NCI-H524 treated with DMSO at 0.1 percent for 48 hours (cell line): ENCODE measurements around the gene LRRC4B.
"Not testable (repeated sequence)": the region's sequence is repeated elsewhere in the genome, so short reads cannot be mapped to it uniquely, and the experiment has no call there.

Source experiments
- DNase-seq: peaks from one replicate; lab custom pipeline; 2025; lab: John Stamatoyannopoulos, UW

The LRRC4B gene, protein sequence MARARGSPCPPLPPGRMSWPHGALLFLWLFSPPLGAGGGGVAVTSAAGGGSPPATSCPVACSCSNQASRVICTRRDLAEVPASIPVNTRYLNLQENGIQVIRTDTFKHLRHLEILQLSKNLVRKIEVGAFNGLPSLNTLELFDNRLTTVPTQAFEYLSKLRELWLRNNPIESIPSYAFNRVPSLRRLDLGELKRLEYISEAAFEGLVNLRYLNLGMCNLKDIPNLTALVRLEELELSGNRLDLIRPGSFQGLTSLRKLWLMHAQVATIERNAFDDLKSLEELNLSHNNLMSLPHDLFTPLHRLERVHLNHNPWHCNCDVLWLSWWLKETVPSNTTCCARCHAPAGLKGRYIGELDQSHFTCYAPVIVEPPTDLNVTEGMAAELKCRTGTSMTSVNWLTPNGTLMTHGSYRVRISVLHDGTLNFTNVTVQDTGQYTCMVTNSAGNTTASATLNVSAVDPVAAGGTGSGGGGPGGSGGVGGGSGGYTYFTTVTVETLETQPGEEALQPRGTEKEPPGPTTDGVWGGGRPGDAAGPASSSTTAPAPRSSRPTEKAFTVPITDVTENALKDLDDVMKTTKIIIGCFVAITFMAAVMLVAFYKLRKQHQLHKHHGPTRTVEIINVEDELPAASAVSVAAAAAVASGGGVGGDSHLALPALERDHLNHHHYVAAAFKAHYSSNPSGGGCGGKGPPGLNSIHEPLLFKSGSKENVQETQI

DNA sequence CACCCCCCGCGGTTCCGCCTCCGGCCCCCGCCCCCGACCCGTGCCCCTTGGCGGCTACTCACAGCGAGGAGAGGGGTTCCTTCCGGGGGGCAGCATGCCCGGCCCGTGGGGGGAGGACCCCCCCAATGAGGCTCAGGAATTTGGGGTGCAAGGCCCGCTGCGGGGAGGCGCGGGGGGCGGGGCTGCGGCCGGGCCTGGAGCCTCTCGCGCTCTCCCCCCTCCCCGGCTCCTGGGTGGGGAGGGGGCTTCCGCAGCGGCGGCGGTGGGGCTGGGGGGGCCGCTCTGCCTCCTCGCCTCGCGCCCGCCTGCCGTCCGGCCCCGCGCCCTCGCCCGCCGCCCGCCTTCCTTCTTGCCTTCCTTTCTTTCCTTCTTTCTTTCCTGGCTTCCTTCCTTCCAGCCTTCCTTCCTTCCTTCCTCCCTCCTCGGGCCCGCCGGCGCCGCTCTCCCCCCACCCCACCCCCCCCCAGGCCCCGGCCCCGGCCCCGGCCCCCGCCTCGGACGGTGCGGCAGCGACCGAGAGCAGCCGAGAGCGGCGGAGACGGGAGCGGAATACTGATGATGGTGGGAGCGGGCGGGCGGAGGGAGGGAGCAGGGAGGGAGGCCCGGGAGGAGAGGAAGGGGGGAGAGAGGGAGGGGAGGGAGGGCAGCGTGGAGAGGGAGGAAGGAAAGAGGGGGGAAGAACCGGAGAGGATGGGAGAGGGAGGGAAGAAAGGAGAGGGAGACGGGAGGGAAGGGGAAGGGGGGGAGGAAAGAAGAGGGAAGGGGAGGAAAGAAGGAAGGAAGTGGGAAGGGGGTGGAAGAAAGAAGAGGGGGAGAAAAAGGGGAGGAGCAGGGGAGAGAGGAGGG lies at the start of gene LRRC4B:
LRRC4B (minus strand) TSS at position 554 of the 846 bp plus-strand sequence. CDS start 19,597 bp downstream, outside the sequence.
- DNase-seq = no peak

DNA sequence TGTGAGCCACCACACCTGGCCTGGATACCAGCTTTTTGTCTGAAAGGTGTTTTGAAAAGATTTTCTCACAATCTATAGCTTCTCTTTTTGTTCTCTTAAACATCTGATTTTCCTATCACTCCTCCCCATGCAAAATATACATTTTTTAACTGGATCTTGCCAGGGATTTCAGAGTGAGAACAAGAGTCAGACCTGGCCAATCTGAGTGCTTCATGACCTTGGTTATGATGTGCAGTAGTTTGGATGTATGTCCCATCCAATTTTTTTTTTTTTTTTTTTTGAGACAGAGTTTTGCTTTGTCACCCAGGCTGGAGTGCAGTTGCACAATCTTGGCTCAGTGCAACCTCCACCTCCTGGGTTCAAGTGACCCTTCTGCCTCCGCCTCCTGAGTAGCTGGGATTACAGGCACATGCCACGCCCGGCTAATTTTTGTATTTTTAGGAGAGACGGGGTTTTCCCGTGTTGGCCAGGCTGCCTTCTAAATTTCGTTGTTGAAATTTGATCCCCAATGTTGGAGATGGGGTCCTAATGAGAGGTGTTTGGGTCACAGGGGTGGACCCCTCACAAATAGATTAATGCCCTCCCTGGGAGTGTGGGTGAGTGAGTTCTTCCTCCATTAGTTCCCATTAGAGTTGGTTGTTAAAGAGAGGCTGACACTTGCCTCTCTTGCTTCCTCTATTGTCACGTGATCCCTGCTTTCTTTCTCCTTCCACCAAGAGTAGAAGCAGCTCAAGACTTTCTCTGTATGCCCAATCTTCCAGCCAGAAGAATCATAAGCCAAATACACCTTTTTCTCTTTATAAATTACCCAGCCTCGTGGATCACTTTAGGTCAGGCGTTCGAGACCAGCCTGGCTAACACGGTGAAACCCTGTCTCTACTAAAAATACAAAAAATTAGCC lies 44.5 kb upstream of the LRRC4B start:
- not testable (repeated sequence) for DNase-seq

DNA sequence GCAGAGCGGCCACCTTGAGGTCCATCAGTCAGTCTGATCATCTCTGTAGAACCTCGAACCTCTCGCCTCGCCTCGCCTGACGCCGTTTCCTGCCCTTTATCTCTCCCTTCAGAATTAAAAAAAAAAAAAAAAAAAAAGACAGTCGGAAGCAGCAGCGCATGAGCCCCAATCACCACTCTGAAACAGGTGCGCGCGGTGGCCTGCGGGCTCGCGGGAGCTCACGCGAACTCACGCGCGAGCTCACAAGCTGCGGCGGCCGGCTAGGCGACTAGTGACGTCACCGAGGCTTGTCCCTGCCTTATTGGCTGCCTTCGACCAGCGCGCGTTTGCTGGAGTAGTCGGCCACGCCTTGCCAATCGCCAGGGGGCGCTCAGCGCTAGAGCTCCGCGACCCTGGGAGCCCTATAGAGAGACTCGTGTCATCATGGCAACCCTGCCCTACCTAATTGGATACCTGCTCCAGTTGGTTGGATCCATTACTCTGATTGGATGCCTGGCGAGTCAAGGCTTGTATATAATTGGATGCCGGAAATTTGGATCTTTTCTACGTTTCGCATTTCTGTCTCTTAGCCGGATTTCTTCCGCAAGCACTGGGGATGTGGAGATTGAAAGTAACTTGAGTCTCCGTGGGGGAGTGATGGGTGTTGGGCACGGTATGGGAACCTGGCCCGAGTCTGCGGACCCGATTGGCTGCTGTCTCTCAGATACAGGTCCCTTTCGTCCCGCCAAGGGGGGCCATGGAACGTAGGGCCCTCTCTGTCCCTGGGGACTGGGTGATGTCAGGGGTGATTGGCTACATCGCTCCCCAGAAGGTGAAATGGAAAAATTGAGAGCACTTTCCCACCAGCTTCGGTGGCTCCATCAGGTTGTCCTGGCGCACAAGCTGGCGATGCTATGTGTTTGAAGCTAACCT lies 39.9 kb upstream of the LRRC4B start:
- DNase-seq = peak; percentile 8

DNA sequence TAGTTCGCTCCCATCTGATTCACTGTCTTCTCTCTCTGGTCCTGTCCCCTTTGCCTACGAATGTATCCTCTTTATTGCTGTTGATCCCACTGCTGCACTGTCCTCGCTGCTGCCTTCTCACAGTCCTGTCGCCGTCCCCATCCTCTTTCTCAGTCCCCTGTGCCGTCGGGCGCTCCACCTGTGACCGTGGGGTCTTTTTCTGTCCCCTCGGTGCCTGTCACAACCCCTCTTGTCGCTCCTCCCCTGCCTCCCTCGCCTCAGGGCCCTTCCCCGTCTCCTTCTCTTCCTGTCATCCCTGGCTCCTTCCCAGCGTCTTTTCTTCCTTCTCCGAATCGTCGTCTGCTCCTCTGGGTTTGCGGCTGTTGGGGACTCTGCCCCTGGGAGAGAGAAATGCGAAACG lies 39.2 kb upstream of the LRRC4B start:
- no peak for DNase-seq

DNA sequence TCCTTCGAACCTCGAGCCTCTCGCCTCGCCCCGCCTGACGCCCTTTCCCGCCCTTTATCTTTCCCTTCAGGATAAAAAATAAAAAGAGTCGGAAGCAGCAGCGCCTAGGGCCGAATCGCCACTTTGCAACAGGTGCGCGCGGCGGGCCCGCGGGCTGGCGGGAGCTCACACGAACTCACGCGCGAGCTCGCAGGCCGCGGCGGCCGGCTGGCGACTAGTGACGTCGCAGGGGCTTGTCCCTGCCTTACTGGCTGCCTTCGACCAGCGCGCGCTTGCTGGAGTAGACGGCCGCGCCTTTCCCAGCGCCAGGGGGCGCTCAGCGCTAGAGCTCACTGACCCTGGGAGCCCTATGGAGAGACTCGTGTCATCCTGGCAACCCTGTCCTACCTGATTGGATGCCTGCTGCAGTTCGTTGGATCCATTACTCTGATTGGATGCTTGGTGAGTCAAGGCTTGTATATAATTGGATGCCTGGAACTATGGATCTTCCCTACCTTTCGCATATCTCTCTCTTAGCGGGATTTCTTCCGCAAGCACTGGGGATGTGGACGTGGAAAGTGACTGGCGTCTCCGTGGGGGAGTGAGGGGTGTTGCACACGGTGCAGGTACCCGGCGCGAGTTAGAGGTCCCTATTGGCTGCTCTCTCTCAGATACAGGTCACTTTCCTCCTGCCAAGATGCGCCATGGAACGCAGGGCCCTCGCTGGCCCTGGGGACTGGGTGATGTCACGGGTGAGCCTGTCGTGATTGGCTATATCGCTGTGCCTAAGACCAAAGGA lies 38.0 kb upstream of the LRRC4B start:
- DNase-seq = not testable (repeated sequence)

DNA sequence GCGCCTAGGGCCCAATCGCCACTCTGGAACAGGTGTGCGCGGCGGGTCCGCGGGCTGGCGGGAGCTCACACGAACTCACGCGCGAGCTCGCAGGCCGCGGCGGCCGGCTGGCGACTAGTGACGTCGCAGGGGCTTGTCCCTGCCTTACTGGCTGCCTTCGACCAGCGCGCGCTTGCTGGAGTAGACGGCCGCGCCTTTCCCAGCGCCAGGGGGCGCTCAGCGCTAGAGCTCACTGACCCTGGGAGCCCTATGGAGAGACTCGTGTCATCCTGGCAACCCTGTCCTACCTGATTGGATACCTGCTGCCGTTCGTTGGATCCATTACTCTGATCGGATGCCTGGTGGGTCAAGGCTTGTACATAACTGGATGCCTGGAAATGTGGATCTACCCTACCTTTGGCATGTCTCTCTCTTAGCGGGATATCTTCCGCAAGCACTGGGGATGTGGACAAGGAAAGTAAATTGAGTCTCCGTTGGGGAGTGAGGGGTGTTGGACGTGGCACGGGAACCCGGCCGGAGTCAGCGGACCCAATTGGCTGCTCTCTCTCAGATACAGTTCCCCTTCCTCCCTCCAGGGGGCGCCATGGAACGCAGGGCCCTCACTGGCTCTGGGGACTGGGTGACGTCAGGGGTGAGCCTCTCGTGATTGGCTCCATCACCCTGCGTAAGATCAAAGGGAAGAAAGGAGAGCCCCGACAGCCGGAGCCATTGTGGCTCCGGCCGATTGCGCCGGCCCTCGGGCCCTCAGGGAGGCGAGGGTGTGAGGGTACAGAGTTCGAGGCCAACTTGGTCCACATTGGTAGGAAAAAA lies 36.2 kb upstream of the LRRC4B start:
- not testable (repeated sequence) for DNase-seq

DNA sequence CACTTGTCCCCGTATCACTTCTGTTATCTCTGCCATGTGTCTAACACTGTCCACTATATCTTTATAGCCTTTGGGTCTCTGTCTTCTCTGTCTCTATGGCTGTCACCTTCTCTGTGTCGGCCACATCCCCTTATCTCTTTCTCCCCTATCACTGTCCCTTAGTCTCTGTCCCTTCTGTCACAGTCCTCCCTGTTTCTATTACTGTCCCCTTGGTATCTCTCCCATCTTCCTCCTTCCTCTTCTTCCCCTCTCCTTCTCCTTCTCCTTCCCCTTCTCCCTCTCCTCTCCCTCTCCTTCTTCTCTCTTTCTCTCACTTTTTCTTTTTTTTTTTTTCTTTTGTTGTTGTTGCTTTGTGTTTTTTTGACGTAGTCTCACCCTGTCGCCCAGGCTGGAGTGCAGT lies 34.7 kb upstream of the LRRC4B start:
- no peak for DNase-seq

DNA sequence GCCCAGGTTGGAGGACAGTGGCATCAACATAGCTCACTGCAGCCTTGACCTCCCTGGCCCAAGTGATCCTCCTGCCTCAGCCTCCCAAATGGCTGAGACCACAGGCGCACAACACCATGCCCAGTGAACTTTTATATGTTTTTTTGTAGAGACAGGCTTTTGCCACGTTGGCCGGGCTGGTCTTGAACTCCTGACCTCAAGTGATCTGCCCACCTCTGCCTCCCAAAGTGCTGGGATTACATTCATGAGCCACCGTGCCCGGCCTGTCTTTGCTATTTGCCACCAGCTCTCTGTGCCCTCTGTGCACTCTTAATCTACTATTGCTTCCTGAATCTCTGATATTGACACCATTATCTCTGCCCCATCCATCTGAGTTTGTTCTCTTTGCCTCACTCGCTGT lies 34.3 kb upstream of the LRRC4B start:
- no peak for DNase-seq

DNA sequence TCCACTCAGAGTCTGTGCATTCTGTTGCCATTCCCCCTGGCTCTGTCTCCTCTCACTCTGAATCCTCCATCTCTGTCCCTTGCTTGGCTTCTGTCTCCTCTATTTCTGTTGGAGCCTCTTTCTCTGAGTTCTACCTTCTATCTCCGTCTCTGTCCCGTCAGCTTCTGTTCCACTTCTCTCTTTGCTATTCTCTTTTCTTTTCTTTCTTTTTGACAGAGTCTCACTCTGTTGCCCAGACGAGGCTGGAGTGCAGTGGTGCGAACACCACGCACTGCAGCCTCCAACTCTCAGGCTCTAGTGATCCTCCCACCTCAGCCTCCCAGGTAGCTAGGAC lies 33.8 kb upstream of the LRRC4B start:
- no peak for DNase-seq

DNA sequence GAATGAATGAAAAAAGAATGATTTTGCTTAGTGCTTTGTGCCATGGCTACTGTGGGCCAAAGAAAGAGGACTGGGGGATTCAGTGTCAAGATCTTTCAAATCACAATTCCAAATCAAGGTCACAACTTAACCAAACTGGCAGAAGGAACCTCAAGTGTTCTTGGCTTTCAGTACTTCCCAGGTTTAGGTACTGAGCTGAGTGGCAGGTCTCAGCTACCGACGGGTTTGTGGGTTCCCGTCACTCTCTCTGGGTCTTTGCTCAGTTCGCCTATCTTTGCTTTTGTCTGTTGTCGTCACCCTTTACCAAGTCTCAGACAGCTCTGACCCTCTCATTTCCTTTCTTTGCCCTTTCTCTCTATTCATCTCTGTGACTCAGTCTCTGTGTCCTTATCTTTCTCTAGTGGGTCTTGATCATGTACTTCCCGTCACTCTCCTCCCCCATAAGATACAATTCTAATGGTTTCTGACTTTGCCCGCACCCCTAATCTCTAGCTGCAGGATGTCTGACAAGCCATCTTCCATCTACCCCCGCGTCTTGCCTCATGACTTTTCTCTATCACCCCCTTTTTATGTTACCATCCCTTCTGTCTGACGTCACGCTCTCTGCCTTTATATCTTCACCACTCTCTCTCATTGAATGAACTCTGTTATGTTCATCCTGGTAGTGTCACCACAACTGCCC lies 33.3 kb upstream of the LRRC4B start:
- DNase-seq = no peak

DNA sequence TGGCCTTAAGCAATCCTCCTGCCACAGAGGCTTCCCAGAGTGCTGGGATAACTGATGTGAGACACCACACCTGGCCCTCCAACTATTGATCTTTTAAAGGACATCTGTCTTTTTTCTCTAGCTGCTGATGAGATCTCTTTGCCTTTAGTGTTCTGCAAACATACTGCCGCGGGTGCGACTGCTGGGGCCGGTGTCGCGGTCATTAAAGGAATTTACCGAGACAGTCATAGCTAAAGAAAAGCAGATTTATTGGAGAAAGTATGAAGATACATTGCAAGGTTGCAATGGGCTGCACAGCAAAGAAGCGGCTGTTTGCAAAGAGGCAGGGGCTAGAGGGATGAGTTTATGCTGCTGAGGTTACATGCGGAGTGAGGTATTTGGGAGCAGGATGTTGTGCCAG lies 31.2 kb upstream of the LRRC4B start:
- no peak for DNase-seq

DNA sequence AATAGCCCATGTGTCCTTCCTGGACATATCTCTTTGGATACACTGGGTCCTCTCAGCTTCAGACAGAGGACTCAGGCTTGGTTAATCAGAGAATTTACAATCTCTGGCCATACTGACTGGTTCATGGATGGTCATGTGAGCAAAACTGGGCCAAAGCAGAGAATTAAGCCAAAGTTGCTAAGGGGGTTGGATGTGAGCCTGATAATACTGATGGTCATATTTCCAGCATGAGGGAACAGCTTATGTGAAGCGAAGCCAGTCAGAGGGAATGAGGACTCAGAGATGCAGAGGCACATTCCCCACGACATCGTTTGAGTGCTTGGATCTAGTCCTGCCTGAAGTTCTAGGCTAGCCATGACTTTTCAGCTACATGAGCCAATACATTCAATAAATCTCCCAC lies 22.0 kb upstream of the LRRC4B start:
- no peak for DNase-seq

DNA sequence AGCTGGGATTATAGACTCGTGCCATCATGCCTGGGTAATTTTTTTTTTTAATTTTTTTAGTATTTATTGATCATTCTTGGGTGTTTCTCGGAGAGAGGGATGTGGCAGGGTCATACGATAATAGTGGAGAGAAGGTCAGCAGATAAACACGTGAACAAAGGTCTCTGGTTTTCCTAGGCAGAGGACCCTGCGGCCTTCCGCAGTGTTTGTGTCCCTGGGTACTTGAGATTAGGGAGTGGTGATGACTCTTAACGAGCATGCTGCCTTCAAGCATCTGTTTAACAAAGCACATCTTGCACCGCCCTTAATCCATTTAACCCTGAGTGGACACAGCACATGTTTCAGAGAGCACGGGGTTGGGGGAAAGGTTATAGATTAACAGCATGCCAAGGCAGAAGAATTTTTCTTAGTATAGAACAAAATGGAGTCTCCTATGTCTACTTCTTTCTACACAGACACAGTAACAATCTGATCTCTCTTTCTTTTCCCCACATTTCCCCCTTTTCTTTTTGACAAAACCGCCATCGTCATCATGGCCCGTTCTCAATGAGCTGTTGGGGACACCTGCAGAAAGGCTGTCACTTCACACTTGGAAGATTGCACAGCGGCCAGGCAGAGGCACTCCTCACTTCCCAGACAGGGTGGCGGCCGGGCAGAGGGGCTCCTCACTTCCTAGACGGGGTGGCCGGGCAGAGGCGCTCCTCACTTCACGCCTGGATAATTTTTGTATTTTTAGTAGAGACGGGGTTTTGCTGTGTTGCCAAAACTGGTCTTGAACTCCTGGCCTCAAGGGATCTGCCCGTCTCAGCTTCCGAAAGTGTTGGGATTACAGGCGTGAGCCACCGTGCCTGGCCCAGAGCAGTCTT lies 13.8 kb upstream of the LRRC4B start:
- DNase-seq = not testable (repeated sequence)

DNA sequence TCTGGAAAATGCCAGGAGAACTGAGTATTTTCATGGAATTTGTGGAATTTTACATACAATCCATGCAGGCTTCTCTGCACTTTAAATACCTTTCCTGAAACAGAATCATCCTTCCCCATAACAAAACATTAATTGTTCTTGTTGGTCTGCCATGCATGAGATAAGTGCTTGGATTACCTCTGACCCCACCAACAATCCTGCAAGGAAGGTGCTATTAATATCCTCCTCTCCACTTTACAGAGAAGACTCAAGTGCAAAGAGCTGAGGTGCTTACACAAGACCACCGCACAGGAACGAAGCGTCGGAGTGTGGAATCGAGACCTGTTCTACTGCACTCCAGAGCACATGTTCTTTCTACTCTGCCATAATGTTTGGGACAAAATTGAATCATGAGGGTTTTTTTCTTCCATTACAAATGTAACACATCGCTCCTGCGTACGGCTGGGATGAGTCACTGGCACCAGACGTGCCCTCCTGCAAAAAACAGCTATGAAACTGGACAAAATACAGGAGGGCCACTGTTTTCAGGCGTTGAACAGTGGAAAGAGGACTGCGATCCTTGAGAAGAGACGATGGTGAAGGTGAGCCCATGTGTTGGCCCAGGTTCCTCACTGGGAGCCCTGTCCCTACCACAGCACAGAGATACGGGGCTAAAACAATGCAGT lies 12.9 kb upstream of the LRRC4B start:
- no peak for DNase-seq

DNA sequence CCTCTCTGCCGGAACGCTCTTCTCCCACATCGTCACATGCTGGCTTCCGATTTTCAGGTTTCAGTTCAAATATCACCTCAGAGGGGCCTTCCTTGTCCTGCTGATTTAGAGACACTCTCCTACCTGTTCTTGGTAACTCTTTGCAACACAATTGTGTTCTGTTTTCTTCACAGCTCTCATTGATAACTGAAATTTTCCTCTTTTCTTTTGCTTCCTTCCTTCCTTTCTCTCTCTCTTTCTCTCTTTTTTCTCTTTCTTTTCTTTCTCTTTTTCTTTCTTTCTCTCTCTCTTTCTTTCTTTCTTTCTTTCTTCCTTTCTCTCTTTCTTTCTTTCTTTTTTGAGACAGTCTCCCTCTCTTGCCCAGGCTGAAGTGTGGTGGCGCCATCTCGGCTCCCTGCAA lies 12.0 kb upstream of the LRRC4B start:
- no peak for DNase-seq

DNA sequence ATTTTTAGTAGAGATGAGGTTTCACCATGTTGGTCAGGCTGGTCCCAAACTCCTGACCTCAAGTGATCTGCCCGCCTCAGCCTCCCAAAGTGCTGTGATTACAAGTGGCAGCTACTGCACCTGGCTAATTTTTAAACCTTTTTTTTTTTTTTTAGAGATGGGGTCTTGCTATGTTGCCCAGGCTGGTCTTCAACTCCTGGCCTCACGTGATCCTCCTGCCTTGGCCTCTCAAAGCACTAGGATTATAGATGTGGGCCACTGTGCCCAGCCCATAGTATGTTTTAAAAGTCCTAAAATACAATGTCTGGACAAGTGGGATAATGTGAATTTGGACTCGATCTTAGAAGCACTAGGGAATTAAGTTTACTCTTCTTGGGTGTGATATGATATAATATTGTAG lies 8.5 kb upstream of the LRRC4B start:
- DNase-seq = not testable (repeated sequence)
